Mesendoderm (in vitro differentiated cells): ENCODE measurements around the gene TIGD7.
"Not testable (repeated sequence)": the region's sequence is repeated elsewhere in the genome, so short reads cannot be mapped to it uniquely, and the experiment has no call there.

Experiments used
- DNase-seq: peaks from one replicate; pipeline ENCODE4 v3.0.0; 2013
- H2AK5ac ChIP-seq: 2 replicates; pipeline ENCODE4 v1.6.1; 2013; ENCODE audit warnings: low read length, inconsistent platforms
- H2BK120ac ChIP-seq: 2 replicates; pipeline ENCODE4 v1.6.1; 2013; ENCODE audit warnings: low read depth, mild to moderate bottlenecking, low read length, moderate library complexity, mixed read lengths
- H2BK15ac ChIP-seq: replicated peaks from 2 replicates; pipeline ENCODE4 v1.6.1; 2013; ENCODE audit warnings: low read depth, mild to moderate bottlenecking, moderate library complexity
- H2BK5ac ChIP-seq: 2 replicates; pipeline ENCODE4 v1.6.1; 2013; ENCODE audit warnings: low read length, inconsistent platforms
- H3K18ac ChIP-seq: 2 replicates; pipeline ENCODE4 v1.6.1; 2013; ENCODE audit warnings: mild to moderate bottlenecking, low read length, mixed read lengths
- H3K23ac ChIP-seq: one replicate; pipeline ENCODE4 v1.6.1; 2013; ENCODE audit warnings: low read length
- H3K27ac ChIP-seq: 2 replicates; pipeline ENCODE4 v1.5.1; 2013; ENCODE audit warnings: low read depth, mild to moderate bottlenecking, inconsistent platforms, low read length, moderate library complexity
- H3K27me3 ChIP-seq: 2 replicates; pipeline ENCODE4 v1.6.1; 2013; ENCODE audit warnings: low read length, control low read depth, mild to moderate bottlenecking, inconsistent platforms; ENCODE audit not compliant: insufficient read depth, poor library complexity
- H3K36me3 ChIP-seq: 2 replicates; pipeline ENCODE4 v1.6.1; 2013; ENCODE audit warnings: low read length, inconsistent platforms; ENCODE audit not compliant: control insufficient read depth, insufficient read depth
- H3K4ac ChIP-seq: one replicate; pipeline ENCODE4 v1.6.1; 2013; ENCODE audit warnings: low read depth, mild to moderate bottlenecking, low read length, moderate library complexity
- H3K4me1 ChIP-seq: 2 replicates; pipeline ENCODE4 v1.6.1; 2013; ENCODE audit warnings: low read depth, low read length, inconsistent platforms; ENCODE audit not compliant: control insufficient read depth
- H3K4me2 ChIP-seq: 2 replicates; pipeline ENCODE4 v1.6.1; 2013; ENCODE audit warnings: low read length
- H3K4me3 ChIP-seq: 2 replicates; pipeline ENCODE4 v1.5.1; 2013; ENCODE audit warnings: mild to moderate bottlenecking, low read length
- H3K56ac ChIP-seq: one replicate; pipeline ENCODE4 v1.6.1; 2013; ENCODE audit warnings: low read length
- H3K79me1 ChIP-seq: 2 replicates; pipeline ENCODE4 v1.6.1; 2013; ENCODE audit warnings: low read length, inconsistent platforms
- H3K79me2 ChIP-seq: 2 replicates; pipeline ENCODE4 v1.6.1; 2013; ENCODE audit warnings: mild to moderate bottlenecking, low read length; ENCODE audit not compliant: control insufficient read depth, insufficient read depth
- H3K9ac ChIP-seq: 2 replicates; pipeline ENCODE4 v1.6.1; 2013; ENCODE audit warnings: low read length, inconsistent platforms
- H4K5ac ChIP-seq: one replicate; pipeline ENCODE4 v1.6.1; 2013; ENCODE audit warnings: low read length
- H4K8ac ChIP-seq: one replicate; pipeline ENCODE4 v1.6.1; 2013; ENCODE audit warnings: low read depth, mild to moderate bottlenecking, control low read depth, low read length, moderate library complexity
- WGBS: extraction: QIAGEN DNeasy Blood & Tissue Kit; methylation state at CpG from one replicate; pipeline ENCODE4 v1.1.7; 2013; ENCODE audit warnings: low lambda C conversion rate, missing lambda C conversion rate; ENCODE audit not compliant: insufficient coverage; ENCODE audit errors: extremely low coverage; 5-methylcytosine and 5-hydroxymethylcytosine counted together

The TIGD7 gene

GRCh38 chr16:3276679-3277078 is 28.6 kb downstream of the TIGD7 start:
- no peaks in the 10 kb centered on the region for H3K79me2 ChIP-seq
- H3K4me1 ChIP-seq = no peaks in the 10 kb centered on the region
- WGBS = no CpG with 5 or more reads among the region's 5 CpGs
- no peak overlapping the region for H3K4me2 ChIP-seq
- H4K8ac ChIP-seq = no peak overlapping the region
- no peaks in the 10 kb centered on the region for H3K36me3 ChIP-seq
- DNase-seq = no peak
- no peaks in the 10 kb centered on the region for H3K79me1 ChIP-seq
- no peak overlapping the region for H3K27ac ChIP-seq
- no peak overlapping the region for H3K4ac ChIP-seq
- no peak overlapping the region for H2AK5ac ChIP-seq
- H3K23ac ChIP-seq = no peak overlapping the region
- H2BK5ac ChIP-seq = no peak overlapping the region
- H4K5ac ChIP-seq = no peak overlapping the region
- H3K27me3 ChIP-seq = no peaks in the 10 kb centered on the region
- H2BK15ac ChIP-seq = no peak overlapping the region
- H3K56ac ChIP-seq = no peak overlapping the region
- no peak overlapping the region for H2BK120ac ChIP-seq
- H3K4me3 ChIP-seq = no peak overlapping the region
- no peak overlapping the region for H3K18ac ChIP-seq
- H3K9ac ChIP-seq = no peak overlapping the region

GRCh38 chr16:3274947-3275346 is 30.3 kb downstream of the TIGD7 start:
- H3K9ac ChIP-seq = no peak overlapping the region

GRCh38 chr16:3274490-3274889 is 30.7 kb downstream of the TIGD7 start:
- no peak overlapping the region for H3K23ac ChIP-seq
- H3K79me2 ChIP-seq = no peaks in the 10 kb centered on the region
- H2BK15ac ChIP-seq = no peak overlapping the region
- no peak overlapping the region for H3K4ac ChIP-seq
- H3K36me3 ChIP-seq = no peaks in the 10 kb centered on the region
- no peak overlapping the region for H3K27ac ChIP-seq
- H2BK5ac ChIP-seq = no peak overlapping the region
- H3K79me1 ChIP-seq = no peaks in the 10 kb centered on the region
- no CpG with 5 or more reads among the region's 4 CpGs for WGBS
- no peak for DNase-seq
- H3K4me1 ChIP-seq = no peaks in the 10 kb centered on the region
- H4K8ac ChIP-seq = no peak overlapping the region
- no peak overlapping the region for H3K4me3 ChIP-seq
- H3K4me2 ChIP-seq = no peak overlapping the region
- no peak overlapping the region for H2BK120ac ChIP-seq
- no peaks in the 10 kb centered on the region for H3K27me3 ChIP-seq
- no peak overlapping the region for H2AK5ac ChIP-seq
- no peak overlapping the region for H3K18ac ChIP-seq
- no peak overlapping the region for H4K5ac ChIP-seq
- H3K56ac ChIP-seq = no peak overlapping the region
- H3K9ac ChIP-seq = no peak overlapping the region

More at GRCh38 chr16:3274947-3275346, 30.3 kb downstream of the TIGD7 start:
- Histone ChIP-seq H3K56ac (no peak overlapping the region), H2BK15ac (no peak overlapping the region), H2BK120ac (no peak overlapping the region), H4K5ac (no peak overlapping the region), H3K23ac (no peak overlapping the region), H3K27ac (no peak overlapping the region), H2AK5ac (no peak overlapping the region), H3K79me2 (no peaks in the 10 kb centered on the region), H3K4me1 (no peaks in the 10 kb centered on the region), H4K8ac (no peak overlapping the region), H3K36me3 (no peaks in the 10 kb centered on the region), H3K27me3 (no peaks in the 10 kb centered on the region), H3K4me3 (no peak overlapping the region), H3K4ac (no peak overlapping the region), H2BK5ac (no peak overlapping the region), H3K18ac (no peak overlapping the region), H3K79me1 (no peaks in the 10 kb centered on the region), H3K4me2 (no peak overlapping the region)
- DNase-seq = no peak

GRCh38 chr16:3271281-3271680 is 33.9 kb downstream of the TIGD7 start:
- H4K5ac ChIP-seq, H3K27me3 ChIP-seq, H3K4me2 ChIP-seq, H4K8ac ChIP-seq, H3K27ac ChIP-seq, DNase-seq, H2BK15ac ChIP-seq, H2BK120ac ChIP-seq, H3K4me3 ChIP-seq, H3K79me1 ChIP-seq, H3K9ac ChIP-seq, H3K4me1 ChIP-seq, H3K18ac ChIP-seq, H3K23ac ChIP-seq, H2AK5ac ChIP-seq, H2BK5ac ChIP-seq, H3K56ac ChIP-seq, H3K4ac ChIP-seq, H3K79me2 ChIP-seq, H3K36me3 ChIP-seq: not testable (repeated sequence)
- WGBS = no CpG with 5 or more reads among the region's 22 CpGs

GRCh38 chr16:3270718-3271117 is 34.5 kb downstream of the TIGD7 start:
- H4K5ac ChIP-seq = not testable (repeated sequence)
- WGBS = no CpG with 5 or more reads among the region's 5 CpGs

GRCh38 chr16:3268294-3268693 is 36.9 kb downstream of the TIGD7 start:
- no peaks in the 10 kb centered on the region for H3K27me3 ChIP-seq
- no peaks in the 10 kb centered on the region for H3K79me2 ChIP-seq
- H3K4me2 ChIP-seq = no peak overlapping the region
- no peak overlapping the region for H2BK5ac ChIP-seq
- H3K4me3 ChIP-seq = no peak overlapping the region
- no peak overlapping the region for H4K8ac ChIP-seq
- no peak overlapping the region for H2AK5ac ChIP-seq
- no CpG with 5 or more reads among the region's 1 CpG for WGBS
- H3K9ac ChIP-seq = no peak overlapping the region
- no peaks in the 10 kb centered on the region for H3K4me1 ChIP-seq
- H3K56ac ChIP-seq = no peak overlapping the region
- no peak overlapping the region for H3K23ac ChIP-seq
- no peak overlapping the region for H2BK15ac ChIP-seq
- no peak overlapping the region for H3K27ac ChIP-seq
- no peaks in the 10 kb centered on the region for H3K36me3 ChIP-seq
- no peak overlapping the region for H4K5ac ChIP-seq
- H3K18ac ChIP-seq = no peak overlapping the region
- no peak overlapping the region for H3K4ac ChIP-seq
- no peaks in the 10 kb centered on the region for H3K79me1 ChIP-seq
- DNase-seq = no peak
- no peak overlapping the region for H2BK120ac ChIP-seq

More at GRCh38 chr16:3270718-3271117, 34.5 kb downstream of the TIGD7 start:
- not testable (repeated sequence) for H3K36me3 ChIP-seq, H3K4me3 ChIP-seq, H3K4me1 ChIP-seq, DNase-seq, H2BK120ac ChIP-seq, H3K79me2 ChIP-seq, H2AK5ac ChIP-seq, H3K4me2 ChIP-seq, H2BK15ac ChIP-seq, H3K4ac ChIP-seq, H3K27me3 ChIP-seq, H3K27ac ChIP-seq, H3K79me1 ChIP-seq, H2BK5ac ChIP-seq, H3K18ac ChIP-seq, H3K9ac ChIP-seq, H3K23ac ChIP-seq, H4K8ac ChIP-seq, H3K56ac ChIP-seq
